DOHH2 (cell line): Measurements from ENCODE around the gene UBAC2.
"Not testable (repeated sequence)": the region's sequence is repeated elsewhere in the genome, so short reads cannot be mapped to it uniquely, and the experiment has no call there.

ENCODE experiments used
- H3F3A ChIP-seq: fragments of 200-600 bp; sonication (generic), shearing (Covaris generic); 2 replicates; pipeline ENCODE4 v1.6.0; 2016; ENCODE audit warnings: antibody characterized with exemption, mild to moderate bottlenecking; ENCODE audit not compliant: control insufficient read depth, insufficient read depth
- H3K27ac ChIP-seq: fragments of 200-600 bp; sonication (generic); 2 replicates; pipeline ENCODE4 v1.5.1; 2014; ENCODE audit warnings: low read depth, mild to moderate bottlenecking, low read length, moderate library complexity
- H3K27me3 ChIP-seq: fragments of 200-600 bp; sonication (generic); 2 replicates; pipeline ENCODE4 v1.6.1; 2014; ENCODE audit warnings: mild to moderate bottlenecking, low read length, mixed read lengths; ENCODE audit not compliant: control insufficient read depth
- H3K36me3 ChIP-seq: fragments of 200-600 bp; sonication (generic); 2 replicates; pipeline ENCODE4 v1.6.1; 2014; ENCODE audit warnings: mild to moderate bottlenecking, low read length, moderate library complexity, mixed read lengths; ENCODE audit not compliant: control insufficient read depth
- H3K4me1 ChIP-seq: fragments of 200-600 bp; sonication (generic); 2 replicates; pipeline ENCODE4 v1.6.1; 2014; ENCODE audit warnings: mild to moderate bottlenecking, low read length, mixed read lengths; ENCODE audit not compliant: control insufficient read depth
- H3K4me2 ChIP-seq: fragments of 200-600 bp; sonication (generic); 2 replicates; pipeline ENCODE4 v1.6.0; 2014; ENCODE audit warnings: mild to moderate bottlenecking, low read length, moderate library complexity
- H3K4me3 ChIP-seq: fragments of 200-600 bp; sonication (generic); 2 replicates; pipeline ENCODE4 v1.5.1; 2014; ENCODE audit warnings: mild to moderate bottlenecking, low read length, mixed read lengths
- H3K79me2 ChIP-seq: fragments of 200-600 bp; sonication (generic); 2 replicates; pipeline ENCODE4 v1.6.1; 2014; ENCODE audit warnings: mild to moderate bottlenecking, low read length, mixed read lengths; ENCODE audit not compliant: control insufficient read depth
- H3K9me2 ChIP-seq: fragments of 200-600 bp; sonication (generic); replicated peaks from 2 replicates; pipeline ENCODE4 v1.6.1; 2014; ENCODE audit warnings: mild to moderate bottlenecking, low read length, mixed read lengths; ENCODE audit not compliant: control insufficient read depth
- H3K9me3 ChIP-seq: fragments of 200-600 bp; sonication (generic); 2 replicates; pipeline ENCODE4 v1.6.1; 2014; ENCODE audit warnings: antibody characterized with exemption, low read length, mixed read lengths; ENCODE audit not compliant: control insufficient read depth, insufficient read depth
- H4K20me1 ChIP-seq: fragments of 200-600 bp; sonication (generic); 2 replicates; pipeline ENCODE4 v1.6.0; 2014; ENCODE audit warnings: low read depth, mild to moderate bottlenecking, antibody characterized with exemption, low read length, moderate library complexity; ENCODE audit not compliant: control insufficient read depth, insufficient read depth
- CTCF ChIP-seq: fragments of 200-600 bp; sonication (generic); IDR thresholded peaks from one replicate; pipeline ENCODE4 v1.5.1; 2014; ENCODE audit warnings: antibody characterized with exemption, mild to moderate bottlenecking, low read depth, low read length; ENCODE audit not compliant: poor library complexity, severe bottlenecking
- EZH2phosphoT487 ChIP-seq: fragments of 200-600 bp; sonication (generic); IDR thresholded peaks from 2 replicates; pipeline ENCODE4 v1.6.1; 2017; ENCODE audit warnings: borderline replicate concordance, mild to moderate bottlenecking, antibody characterized with exemption, low read length, moderate library complexity, mixed read lengths

Gene UBAC2

GRCh38 chr13:99388334-99388923 is 187.8 kb downstream of the UBAC2 start:
- TF ChIP-seq CTCF, result no peak
- no peak for TF ChIP-seq EZH2phosphoT487
- Histone ChIP-seq H3K36me3 (0 out of 2 replicates have a peak, but pooled peaks cover 4% of the 10 kb centered on the region), H3K4me1 (peaks cover 6% of the 10 kb centered on the region; the same call in 1 of the 2 replicates), H3K79me2 (no peaks in the 10 kb centered on the region), H3K27me3 (no peaks in the 10 kb centered on the region), H3K27ac (no peak overlapping the region), H4K20me1 (peaks cover 4% of the 10 kb centered on the region; the same call in 1 of the 2 replicates), H3K4me3 (no peak overlapping the region), H3K4me2 (no peak overlapping the region), H3K9me2 (no peaks in the 10 kb centered on the region), H3F3A (no peaks in the 10 kb centered on the region), H3K9me3 (no peaks in the 10 kb centered on the region)

GRCh38 chr13:99389094-99389493 is 188.4 kb downstream of the UBAC2 start:
- H3K79me2 ChIP-seq, H3K9me2 ChIP-seq, H3K36me3 ChIP-seq, H3K4me1 ChIP-seq, H4K20me1 ChIP-seq, H3K4me2 ChIP-seq, H3K4me3 ChIP-seq, H3K27ac ChIP-seq, H3F3A ChIP-seq, H3K9me3 ChIP-seq, H3K27me3 ChIP-seq: not testable (repeated sequence)

- H3K36me3 ChIP-seq, result 0 out of 2 replicates have a peak, but pooled peaks cover 4% of the 10 kb centered on the region
- no peaks in the 10 kb centered on the region for H3K79me2 ChIP-seq
- H3K4me1 ChIP-seq, result peaks cover 6% of the 10 kb centered on the region; the same call in 1 of the 2 replicates
- H3K27me3 ChIP-seq, result no peaks in the 10 kb centered on the region
- no peak for TF ChIP-seq CTCF
- TF ChIP-seq EZH2phosphoT487, result no peak
- H3K9me2 ChIP-seq, result no peaks in the 10 kb centered on the region
- H3K27ac ChIP-seq, result no peak overlapping the region
- no peaks in the 10 kb centered on the region for H3F3A ChIP-seq
- H3K4me2 ChIP-seq, result no peak overlapping the region
- H4K20me1 ChIP-seq, result peaks cover 4% of the 10 kb centered on the region; the same call in 1 of the 2 replicates
- no peaks in the 10 kb centered on the region for H3K9me3 ChIP-seq
- H3K4me3 ChIP-seq, result no peak overlapping the region
These were observed 189.1 kb downstream of the UBAC2 start for GRCh38 chr13:99389520-99390304.

GRCh38 chr13:99390601-99391000 is 189.9 kb downstream of the UBAC2 start:
- 0 out of 2 replicates have a peak, but pooled peaks cover 4% of the 10 kb centered on the region for H3K36me3 ChIP-seq
- TF ChIP-seq CTCF (no peak), EZH2phosphoT487 (no peak)

More at GRCh38 chr13:99390601-99391000, 189.9 kb downstream of the UBAC2 start:
- H3K4me2 ChIP-seq, result no peak overlapping the region
- no peak overlapping the region for H3K4me3 ChIP-seq
- no peaks in the 10 kb centered on the region for H3K79me2 ChIP-seq
- H4K20me1 ChIP-seq, result peaks cover 4% of the 10 kb centered on the region; the same call in 1 of the 2 replicates
- no peaks in the 10 kb centered on the region for H3K9me3 ChIP-seq
- peaks cover 6% of the 10 kb centered on the region; the same call in 1 of the 2 replicates for H3K4me1 ChIP-seq
- no peak overlapping the region for H3K27ac ChIP-seq
- no peaks in the 10 kb centered on the region for H3F3A ChIP-seq
- H3K9me2 ChIP-seq, result no peaks in the 10 kb centered on the region
- no peaks in the 10 kb centered on the region for H3K27me3 ChIP-seq
